Lower leg skin (tissue), 3 donors: Measurements from ENCODE around the gene RALGAPA2.

Experiments
- POLR2A ChIP-seq, 2 donors: fragments of 450-650 bp; IDR thresholded peaks; one replicate each; pipeline ENCODE4 v1.6.1; 2016 to 2017; ENCODE audit warnings: antibody characterized with exemption in 2 of 2, mild to moderate bottlenecking in 1 of 2, moderate library complexity in 1 of 2
- TF ChIP-seq, protein P1 (sequence below), 3 donors: fragments of 450-650 bp; IDR thresholded peaks; one replicate each; pipeline ENCODE4 v1.5.1; 2016; ENCODE audit warnings: antibody characterized with exemption in 3 of 3, mild to moderate bottlenecking in 3 of 3, moderate library complexity in 2 of 3

- TF ChIP-seq, protein P1, sequence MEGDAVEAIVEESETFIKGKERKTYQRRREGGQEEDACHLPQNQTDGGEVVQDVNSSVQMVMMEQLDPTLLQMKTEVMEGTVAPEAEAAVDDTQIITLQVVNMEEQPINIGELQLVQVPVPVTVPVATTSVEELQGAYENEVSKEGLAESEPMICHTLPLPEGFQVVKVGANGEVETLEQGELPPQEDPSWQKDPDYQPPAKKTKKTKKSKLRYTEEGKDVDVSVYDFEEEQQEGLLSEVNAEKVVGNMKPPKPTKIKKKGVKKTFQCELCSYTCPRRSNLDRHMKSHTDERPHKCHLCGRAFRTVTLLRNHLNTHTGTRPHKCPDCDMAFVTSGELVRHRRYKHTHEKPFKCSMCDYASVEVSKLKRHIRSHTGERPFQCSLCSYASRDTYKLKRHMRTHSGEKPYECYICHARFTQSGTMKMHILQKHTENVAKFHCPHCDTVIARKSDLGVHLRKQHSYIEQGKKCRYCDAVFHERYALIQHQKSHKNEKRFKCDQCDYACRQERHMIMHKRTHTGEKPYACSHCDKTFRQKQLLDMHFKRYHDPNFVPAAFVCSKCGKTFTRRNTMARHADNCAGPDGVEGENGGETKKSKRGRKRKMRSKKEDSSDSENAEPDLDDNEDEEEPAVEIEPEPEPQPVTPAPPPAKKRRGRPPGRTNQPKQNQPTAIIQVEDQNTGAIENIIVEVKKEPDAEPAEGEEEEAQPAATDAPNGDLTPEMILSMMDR (IDR thresholded peaks at IDR 0.05) = no peak
- TF ChIP-seq POLR2A (IDR thresholded peaks at IDR 0.05) = no peak
Measured at GRCh38 chr20:20582734-20583133, 129.7 kb downstream of the RALGAPA2 start.
